ENCODE data around the gene AFAP1L2.

The AFAP1L2 gene

DNA sequence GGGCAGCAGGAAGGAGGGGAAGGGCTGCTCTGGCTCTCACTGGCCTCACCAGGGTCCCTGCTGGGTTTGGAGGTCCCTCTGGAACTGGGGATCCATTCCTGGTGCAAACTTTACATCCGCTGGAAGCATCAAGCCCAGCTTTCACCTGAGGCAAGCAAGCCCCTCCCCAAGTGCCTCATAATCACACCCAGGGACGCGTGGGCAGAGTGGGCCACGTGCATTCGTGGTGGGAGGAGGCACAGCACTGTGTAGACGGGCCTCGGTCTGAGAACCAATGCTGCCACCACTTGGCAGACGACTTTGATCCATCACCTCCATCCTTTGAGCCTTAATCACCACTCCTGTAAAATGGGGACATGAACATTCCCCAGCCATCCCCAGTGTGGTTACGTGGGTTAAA, 91.2 kb downstream of the AFAP1L2 start:
- no peak for DNase-seq (ENCODE audit: low read depth in 2 of 2)

GRCh38 chr10:114311496-114312209, 92.6 kb downstream of the AFAP1L2 start:
- no peak for DNase-seq (ENCODE audit: low read depth in 2 of 2)

DNA sequence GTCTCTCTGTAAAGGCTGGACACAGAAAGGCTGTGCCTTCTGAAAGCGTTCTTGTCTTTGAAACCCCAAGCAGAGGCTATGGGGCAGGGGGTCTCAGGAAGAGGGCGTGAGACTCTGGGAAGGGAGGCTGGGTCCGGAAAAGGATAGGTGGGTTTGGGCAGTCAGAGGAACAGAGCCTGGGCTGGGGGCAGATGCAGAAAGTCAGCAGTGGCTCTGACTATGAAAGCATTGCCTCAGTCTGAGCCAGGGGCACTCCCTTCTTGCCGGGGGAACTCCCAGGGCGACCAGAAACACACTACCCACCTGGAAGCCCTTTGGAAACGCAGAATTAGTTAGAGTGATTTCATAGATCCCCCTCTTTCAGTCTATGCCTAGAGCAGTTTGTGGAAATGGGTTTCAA, 93.3 kb downstream of the AFAP1L2 start:
- no peak for DNase-seq (ENCODE audit: low read depth in 2 of 2)

GRCh38 chr10:114310346-114310745, 94.0 kb downstream of the AFAP1L2 start:
- no peak for DNase-seq (ENCODE audit: low read depth in 2 of 2)

DNA sequence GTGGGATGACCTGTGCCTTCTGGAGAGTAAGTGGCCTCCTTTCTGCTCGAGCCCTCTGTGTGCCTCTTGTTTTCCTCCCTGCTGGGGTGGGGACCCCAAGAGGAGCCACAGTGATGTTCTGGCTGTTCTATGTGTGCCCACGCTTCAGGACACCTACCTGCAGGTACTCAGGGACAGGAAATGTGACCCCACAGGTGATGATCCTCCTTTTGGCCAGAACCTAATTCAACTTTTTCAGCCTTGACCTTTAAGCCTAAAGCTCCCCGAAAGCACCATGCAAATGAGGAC, 95.0 kb downstream of the AFAP1L2 start:
- no peak for DNase-seq (ENCODE audit: low read depth in 2 of 2)

DNA sequence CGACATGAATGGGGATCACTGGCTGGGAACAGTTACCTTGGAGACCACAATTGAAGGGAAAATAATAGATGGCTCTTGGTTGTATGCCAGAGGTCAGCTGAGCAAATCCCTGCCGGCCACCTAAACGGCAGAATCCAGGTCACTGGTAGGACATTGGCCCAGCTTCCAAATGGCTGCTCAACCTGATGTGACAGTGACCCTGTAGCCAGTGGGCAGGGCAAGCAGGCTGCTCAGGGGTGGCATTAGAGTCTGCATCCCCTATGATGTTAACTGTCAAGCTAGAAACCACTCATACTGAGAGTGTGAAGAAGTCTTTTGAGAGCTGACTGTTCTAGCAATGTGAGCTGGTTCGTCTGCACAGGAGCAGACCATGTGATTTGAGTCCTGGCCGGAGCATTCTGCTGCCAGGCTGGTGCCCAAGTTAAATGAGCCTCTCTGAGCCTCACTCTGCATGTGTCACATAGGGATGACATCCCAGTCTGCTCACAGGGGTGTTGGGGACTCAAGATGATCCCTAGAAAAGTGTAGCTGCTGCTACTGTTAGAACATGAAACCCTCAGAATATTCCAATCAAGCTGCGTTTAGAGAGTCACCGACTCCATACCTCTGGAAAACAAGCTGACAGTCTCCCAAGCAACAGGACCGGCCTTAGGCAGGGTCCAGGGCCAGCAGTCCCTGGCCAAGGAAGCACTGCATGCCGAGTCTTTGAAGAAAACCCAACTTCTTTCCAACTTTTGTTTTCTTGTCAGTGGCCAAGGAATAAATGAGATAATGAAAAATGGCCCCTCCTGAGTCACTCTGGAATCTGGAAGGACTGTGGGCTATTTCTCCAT, 95.6 kb downstream of the AFAP1L2 start:
- no peak for DNase-seq (ENCODE audit: low read depth in 2 of 2)

GRCh38 chr10:114307731-114308130, 96.6 kb downstream of the AFAP1L2 start:
- DNase-seq (ENCODE audit: low read depth in 2 of 2) = no peak

DNA sequence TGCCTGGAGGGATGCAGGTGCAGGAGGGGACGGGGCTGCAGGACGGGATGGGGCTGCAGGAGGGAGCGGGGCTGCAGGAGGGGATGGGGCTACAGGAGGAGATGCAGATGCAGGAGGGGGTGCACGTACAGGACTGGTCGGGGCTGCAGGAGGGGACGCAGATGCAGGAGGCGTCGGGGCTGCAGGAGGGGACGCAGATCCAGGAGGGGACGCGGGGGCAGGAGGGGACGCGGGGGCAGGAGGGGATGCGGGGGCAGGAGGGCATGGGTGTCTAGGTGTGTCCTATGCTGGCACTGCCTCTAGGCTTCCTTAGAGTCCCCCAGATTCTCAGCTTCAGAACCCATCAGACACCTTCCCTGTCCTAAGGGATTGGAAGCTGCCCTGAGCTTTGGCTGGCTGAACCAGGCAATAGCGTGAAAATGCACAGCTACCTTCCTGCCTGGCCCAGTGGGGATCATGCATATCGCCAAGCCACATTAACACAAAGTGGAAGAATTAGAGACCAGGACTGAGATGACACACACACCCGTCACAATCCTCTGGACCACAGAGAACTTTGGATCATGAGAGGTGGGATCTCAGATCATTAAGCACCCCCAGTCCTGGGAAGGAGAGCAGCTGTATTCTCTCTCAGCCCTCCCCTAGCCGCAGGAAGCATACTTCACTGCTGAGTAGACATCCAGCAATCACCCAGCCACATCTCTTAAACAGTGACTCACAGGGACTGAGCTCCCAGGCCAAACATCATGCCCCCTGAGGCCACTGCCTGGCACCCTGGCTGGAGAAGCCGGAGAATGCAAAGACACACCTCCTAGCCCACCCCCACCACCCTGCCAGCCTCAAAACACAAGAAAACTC, 98.0 kb downstream of the AFAP1L2 start:
- no peak for DNase-seq (ENCODE audit: low read depth in 2 of 2)

GRCh38 chr10:114305521-114305925, 98.8 kb downstream of the AFAP1L2 start:
- no peak for DNase-seq (ENCODE audit: low read depth in 2 of 2)

DNA sequence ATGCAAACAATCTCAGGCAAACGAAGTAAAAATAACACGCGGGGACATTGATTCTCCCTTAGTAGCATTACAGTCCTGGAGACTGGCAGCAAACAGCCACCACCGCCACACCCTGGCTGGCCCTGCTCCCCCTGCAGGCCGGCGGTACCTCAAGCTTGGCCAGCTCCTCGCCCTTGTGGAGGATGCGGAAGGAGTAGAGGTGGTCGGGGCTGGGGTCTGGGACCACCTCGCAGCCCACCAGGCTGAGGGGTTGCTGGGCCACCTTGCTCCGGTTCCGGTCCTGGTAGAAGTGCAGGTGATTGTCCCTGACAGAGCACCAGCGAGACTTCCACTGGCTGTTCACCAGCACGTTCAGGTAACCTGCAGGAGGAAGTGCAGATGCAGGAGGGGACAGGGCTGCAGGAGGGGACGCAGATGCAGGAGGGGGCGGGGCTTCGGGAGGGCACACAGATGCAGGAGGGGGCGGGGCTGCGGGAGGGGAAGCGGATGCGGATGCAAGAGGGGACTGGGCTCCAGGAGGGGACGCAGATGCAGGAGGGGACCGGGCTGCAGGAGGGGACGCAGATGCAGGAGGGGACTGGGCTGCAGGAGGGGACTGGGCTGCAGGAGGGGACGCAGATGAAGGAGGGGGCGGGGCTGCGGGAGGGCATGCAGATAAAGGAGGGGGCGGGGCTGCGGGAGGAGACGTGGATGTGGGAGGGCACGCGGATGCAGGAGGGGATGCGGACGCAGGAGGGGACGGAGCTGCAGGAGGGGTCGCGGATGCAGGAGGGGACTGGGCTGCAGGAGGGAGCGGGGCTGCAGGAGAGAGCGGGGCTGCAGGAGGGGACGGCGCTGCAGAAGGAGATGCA, 99.5 kb downstream of the AFAP1L2 start:
- peak; percentile 11 to 20 for DNase-seq (ENCODE audit: low read depth in 2 of 2)

GRCh38 chr10:114304017-114304570, 100.2 kb downstream of the AFAP1L2 start:
- peak; percentile 14 to 54 for DNase-seq (ENCODE audit: low read depth in 2 of 2)

- DNase-seq (ENCODE audit: low read depth in 2 of 2) = no peak
Measured at GRCh38 chr10:114303556-114303955, 100.7 kb downstream of the AFAP1L2 start.

GRCh38 chr10:114301951-114302710, 102.2 kb downstream of the AFAP1L2 start:
- DNase-seq (ENCODE audit: low read depth in 2 of 2) = no peak

GRCh38 chr10:114301177-114301576, 103.1 kb downstream of the AFAP1L2 start:
- no peak for DNase-seq (ENCODE audit: low read depth in 2 of 2)

DNA sequence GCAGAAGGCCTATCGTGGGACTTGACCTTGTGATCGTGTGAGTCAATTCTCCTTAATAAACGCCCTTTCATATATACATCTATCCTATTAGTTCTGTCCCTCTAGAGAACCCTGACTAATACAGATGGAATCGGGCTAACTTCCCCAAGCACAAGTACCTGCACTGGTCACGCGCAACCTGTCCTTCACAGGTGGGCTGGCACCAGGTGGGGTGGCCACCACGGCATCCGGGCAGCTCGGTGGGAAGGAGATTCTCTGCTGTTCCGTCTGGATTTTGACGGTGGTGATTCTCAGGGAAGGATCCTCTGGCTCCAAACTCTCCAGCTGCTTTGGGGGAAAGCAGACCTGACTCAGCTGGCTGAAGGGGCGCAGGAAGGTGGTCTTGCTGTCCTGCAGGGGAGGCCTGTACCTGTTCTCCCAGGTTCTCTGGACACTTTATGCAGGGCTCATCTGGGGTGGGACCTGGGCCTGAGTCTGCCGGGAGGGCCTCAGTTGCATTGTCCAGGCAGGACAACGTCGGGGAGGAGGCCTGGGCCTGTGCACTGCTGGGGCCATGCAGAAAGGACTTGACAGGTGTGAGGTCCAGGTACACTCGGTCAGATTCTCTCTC, 104.2 kb downstream of the AFAP1L2 start:
- no peak for DNase-seq (ENCODE audit: low read depth in 2 of 2)

- no peak for DNase-seq (ENCODE audit: low read depth in 2 of 2)
Measured at GRCh38 chr10:114297136-114297705, 107.1 kb downstream of the AFAP1L2 start.

GRCh38 chr10:114295393-114295792, 108.9 kb downstream of the AFAP1L2 start:
- no peak for DNase-seq (ENCODE audit: low read depth in 2 of 2)

GRCh38 chr10:114294549-114294948, 109.8 kb downstream of the AFAP1L2 start:
- no peak for DNase-seq (ENCODE audit: low read depth in 2 of 2)

DNA sequence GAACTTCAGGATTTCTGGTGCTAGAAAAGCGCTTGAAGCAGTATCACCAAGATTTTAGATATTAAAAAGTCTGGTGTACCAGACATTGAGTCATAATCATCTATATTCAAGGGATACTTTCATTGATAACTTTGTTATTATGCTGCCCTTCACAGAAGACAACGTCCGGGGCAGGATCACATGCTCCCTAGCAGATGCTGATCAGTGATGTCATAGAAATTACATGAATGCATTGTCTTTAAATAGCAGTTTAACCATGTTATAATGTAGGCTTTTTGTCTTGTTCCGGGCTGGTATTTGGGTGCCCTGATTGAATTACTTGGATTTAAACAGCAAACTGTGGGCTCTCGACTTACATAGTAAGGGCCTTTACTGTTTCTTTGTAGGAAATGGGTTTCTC, 111.2 kb downstream of the AFAP1L2 start:
- DNase-seq (ENCODE audit: low read depth in 2 of 2) = no peak

- DNase-seq (ENCODE audit: low read depth in 2 of 2) = no peak
Measured at GRCh38 chr10:114291516-114291915, 112.8 kb downstream of the AFAP1L2 start.

Measured in stimulated activated CD4-positive, alpha-beta T cell treated with anti-CD3 and anti-CD28 coated beads, Interleukin-1b, Interleukin-23, amount 100 ng/mL, for 1 hour (primary cell).